Tibial nerve (tissue), 4 donors: Measurements from ENCODE around the gene FMNL2. TPM values are rescaled to one million over a fixed set of nuclear protein-coding genes. Genes with fewer than 3 reads are reported as not detected.

Experiments used
- DNase-seq, 2 donors: peaks; one replicate each; pipeline ENCODE4 v3.0.0-alpha.2; 2019; ENCODE audit warnings: low spot score in 2 of 2
- H3K27ac ChIP-seq, 4 donors: fragments of 200-600 bp; sonication (generic) in 3 of 4; one replicate each; pipeline ENCODE4 v1.5.1; 2017 to 2019; ENCODE audit warnings: mild to moderate bottlenecking in 1 of 4
- H3K27me3 ChIP-seq, 2 donors: fragments of 200-600 bp; sonication (generic) in 1 of 2; one replicate each; pipeline versions ENCODE4 v1.5.1 to v1.6.0; 2017 to 2019
- H3K36me3 ChIP-seq, 3 donors: fragments of 200-600 bp; sonication (generic); one replicate each; pipeline ENCODE4 v1.5.1; 2018 to 2019
- H3K4me1 ChIP-seq, 4 donors: fragments of 200-600 bp; sonication (generic) in 3 of 4; one replicate each; pipeline ENCODE4 v1.5.1; 2017 to 2019
- H3K4me3 ChIP-seq, 4 donors: fragments of 200-600 bp; sonication (generic) in 3 of 4; one replicate each; pipeline ENCODE4 v1.5.1; 2017 to 2019; ENCODE audit warnings: mild to moderate bottlenecking in 1 of 4, moderate library complexity in 1 of 4
- H3K9me3 ChIP-seq, 4 donors: fragments of 200-600 bp; sonication (generic) in 3 of 4; one replicate each; pipeline ENCODE4 v1.5.1; 2017 to 2019
- EP300 ChIP-seq, 2 donors: sonication (generic); formaldehyde crosslinking; IDR thresholded peaks; one replicate each; pipeline ENCODE4 v1.6.1; 2017; ENCODE audit warnings: antibody characterized with exemption in 2 of 2, mild to moderate bottlenecking in 1 of 2
- POLR2A ChIP-seq, 2 donors: fragments of 450-650 bp; IDR thresholded peaks; one replicate each; pipeline ENCODE4 v1.6.1; 2017; ENCODE audit warnings: antibody characterized with exemption in 2 of 2, mild to moderate bottlenecking in 2 of 2, moderate library complexity in 2 of 2
- WGBS, 2 donors: methylation state at CpG; one replicate each; pipeline ENCODE4 v1.1.5; 2018; 5-methylcytosine and 5-hydroxymethylcytosine counted together
- small RNA-seq: library from RNA; depleted of rRNA; stranded (forward); fragments of <200 nt; gene quantifications from one replicate; pipeline ENCODE3, GENCODE V24; 2016
- total RNA-seq, 4 donors: library from RNA; depleted of rRNA; stranded (reverse); fragments of >200 nt; gene quantifications; one replicate each; pipeline ENCODE4 v1.1.0, GENCODE V29; 2016
- TF ChIP-seq, protein P1 (sequence below), 5 experiments: fragments of 200-600 bp in 3 of 5; fragments of 450-650 bp in 2 of 5; sonication (generic) in 3 of 5; IDR thresholded peaks; one replicate each; pipeline ENCODE4 v1.5.1; 2016 to 2019; ENCODE audit warnings: antibody characterized with exemption in 5 of 5, mild to moderate bottlenecking in 3 of 5, moderate library complexity in 2 of 5

The FMNL2 gene
- total RNA-seq, 4 donors from 2014 or later = 94.5 to 131 (median 98.1) TPM

DNA sequence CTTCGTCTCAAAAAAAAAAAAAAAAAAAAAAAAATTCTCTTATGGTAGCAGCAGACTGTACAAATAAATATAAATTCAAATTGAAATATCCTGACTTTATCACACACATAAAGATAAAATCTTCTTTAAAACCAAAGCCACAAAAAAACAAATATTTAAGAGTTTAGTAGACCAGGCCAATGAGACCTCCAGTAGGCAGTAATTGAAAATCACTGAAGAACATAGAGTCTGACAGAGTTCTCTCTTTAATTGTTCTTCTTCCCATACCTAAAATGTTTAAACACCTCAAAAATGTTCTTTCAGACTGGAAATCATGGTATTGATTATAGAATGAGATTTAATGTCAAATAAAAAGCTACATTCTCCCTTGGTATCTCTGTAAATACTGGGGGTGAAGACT, 361.5 kb downstream of the FMNL2 start:
- WGBS, 2 donors = 100% methylated on average over 1 of the region's 1 CpG
- Histone ChIP-seq H3K27ac (no peak overlapping the region), H3K9me3 (peaks cover 0 to 3% (median 0%) of the 10 kb centered on the region in 4 donors), H3K36me3 (peaks cover 0 to 25% (median 0%) of the 10 kb centered on the region in 3 donors), H3K27me3 (no peaks in the 10 kb centered on the region), H3K4me1 (peaks cover 0 to 22% (median 0%) of the 10 kb centered on the region in 4 donors), H3K4me3 (no peak overlapping the region)
- TF ChIP-seq EP300 (IDR thresholded peaks at IDR 0.05) = no peak
- TF ChIP-seq, protein P1, sequence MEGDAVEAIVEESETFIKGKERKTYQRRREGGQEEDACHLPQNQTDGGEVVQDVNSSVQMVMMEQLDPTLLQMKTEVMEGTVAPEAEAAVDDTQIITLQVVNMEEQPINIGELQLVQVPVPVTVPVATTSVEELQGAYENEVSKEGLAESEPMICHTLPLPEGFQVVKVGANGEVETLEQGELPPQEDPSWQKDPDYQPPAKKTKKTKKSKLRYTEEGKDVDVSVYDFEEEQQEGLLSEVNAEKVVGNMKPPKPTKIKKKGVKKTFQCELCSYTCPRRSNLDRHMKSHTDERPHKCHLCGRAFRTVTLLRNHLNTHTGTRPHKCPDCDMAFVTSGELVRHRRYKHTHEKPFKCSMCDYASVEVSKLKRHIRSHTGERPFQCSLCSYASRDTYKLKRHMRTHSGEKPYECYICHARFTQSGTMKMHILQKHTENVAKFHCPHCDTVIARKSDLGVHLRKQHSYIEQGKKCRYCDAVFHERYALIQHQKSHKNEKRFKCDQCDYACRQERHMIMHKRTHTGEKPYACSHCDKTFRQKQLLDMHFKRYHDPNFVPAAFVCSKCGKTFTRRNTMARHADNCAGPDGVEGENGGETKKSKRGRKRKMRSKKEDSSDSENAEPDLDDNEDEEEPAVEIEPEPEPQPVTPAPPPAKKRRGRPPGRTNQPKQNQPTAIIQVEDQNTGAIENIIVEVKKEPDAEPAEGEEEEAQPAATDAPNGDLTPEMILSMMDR (IDR thresholded peaks at IDR 0.05) = no peak
- TF ChIP-seq POLR2A (IDR thresholded peaks at IDR 0.05) = no peak
- DNase-seq = no peak

Small RNAs within 50 kb of the gene (small RNA-seq; reads per million reads assigned to genes)
- not detected for gene AC012443.1

Other genes starting within 250 kb of the FMNL2 start
- gene CACNB4, start 236.1 kb upstream of the FMNL2 start, total RNA-seq = 1 to 10 TPM; 3.5 to 4.8 (median 4.3) TPM
- gene STAM2, start 159.4 kb upstream of the FMNL2 start, total RNA-seq = 10 to 100 TPM; 18.9 to 45.4 (median 31.7) TPM